Measurements from ENCODE around the gene CIC.

The CIC gene

GRCh38 chr19:42244347-42245220 is 24.5 kb upstream of the CIC start:
- peak; percentile 91 for DNase-seq

DNA sequence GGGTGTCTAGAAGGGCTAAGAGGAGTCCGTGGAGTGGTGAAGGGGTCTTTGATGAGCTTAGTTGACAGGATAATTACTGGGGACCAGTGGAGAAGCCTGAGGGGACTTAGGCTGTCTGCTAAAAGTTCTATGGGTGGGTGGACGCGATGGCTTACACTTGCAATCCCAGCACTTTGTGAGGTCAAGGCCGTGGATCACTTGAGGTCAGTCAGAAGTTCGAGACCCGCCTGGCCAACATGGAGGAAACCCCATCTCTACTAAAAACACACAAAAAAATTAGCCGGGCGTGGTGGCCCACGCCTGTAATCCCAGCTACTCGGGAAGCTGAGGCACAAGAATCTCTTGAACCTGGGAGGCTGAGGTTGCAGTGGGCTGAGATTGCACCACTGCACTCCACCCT is 23.8 kb upstream of the CIC start:
- DNase-seq: no peak

GRCh38 chr19:42246143-42246921 is 22.7 kb upstream of the CIC start:
- peak; percentile 68 for DNase-seq

GRCh38 chr19:42246922-42247639 is 22.0 kb upstream of the CIC start:
- DNase-seq: no peak

DNA sequence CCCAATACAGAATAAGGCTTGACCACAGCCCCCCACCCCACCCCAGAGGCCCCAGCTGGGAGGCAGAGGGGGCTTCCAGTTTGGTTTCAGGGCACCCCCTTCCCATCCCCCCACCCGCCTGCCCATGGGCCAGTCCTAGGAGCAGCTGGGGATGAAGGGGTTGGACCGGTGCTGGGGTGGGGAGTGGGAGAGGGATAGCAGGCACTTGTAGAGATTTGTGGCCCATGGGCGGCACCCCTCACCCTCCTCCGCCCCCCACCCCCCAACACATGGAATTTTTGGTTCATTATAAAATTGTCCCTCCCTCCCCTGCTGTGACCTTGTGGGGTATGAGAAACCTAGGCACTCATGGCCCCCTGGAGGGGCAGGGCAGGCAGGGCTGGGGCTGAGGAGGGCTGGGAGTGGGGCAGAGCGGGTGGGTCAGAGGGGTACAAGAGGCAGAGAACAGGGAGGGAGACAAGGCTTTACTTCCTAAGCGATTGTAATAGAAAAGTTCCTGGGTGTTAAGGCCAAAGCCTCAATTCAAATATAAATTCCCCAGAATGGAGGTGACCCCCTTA is 21.3 kb upstream of the CIC start:
- no peak for DNase-seq

- DNase-seq: no peak
These were observed 20.5 kb upstream of the CIC start for GRCh38 chr19:42248270-42249148.

- no peak for DNase-seq
These were observed 19.8 kb upstream of the CIC start for GRCh38 chr19:42249149-42249750.

DNA sequence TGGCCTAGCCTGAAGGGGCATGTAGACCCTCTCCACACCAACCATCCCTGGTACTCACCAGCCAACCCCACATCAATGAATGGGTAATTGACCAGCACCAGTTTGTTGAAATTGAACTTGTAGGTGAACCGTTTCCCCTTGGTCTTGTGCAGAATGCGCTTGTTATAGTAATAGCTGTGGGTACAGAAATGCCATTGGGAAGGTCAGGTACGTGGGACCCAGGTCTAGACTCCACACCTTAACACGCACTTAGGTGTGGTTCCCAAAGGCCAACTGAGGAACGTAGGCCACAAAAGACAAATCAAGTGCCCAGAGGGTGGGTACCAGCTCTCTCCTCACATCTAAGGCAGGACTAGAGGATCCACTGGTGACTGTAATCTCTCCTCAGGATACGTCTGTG is 19.3 kb upstream of the CIC start:
- no peak for DNase-seq

DNA sequence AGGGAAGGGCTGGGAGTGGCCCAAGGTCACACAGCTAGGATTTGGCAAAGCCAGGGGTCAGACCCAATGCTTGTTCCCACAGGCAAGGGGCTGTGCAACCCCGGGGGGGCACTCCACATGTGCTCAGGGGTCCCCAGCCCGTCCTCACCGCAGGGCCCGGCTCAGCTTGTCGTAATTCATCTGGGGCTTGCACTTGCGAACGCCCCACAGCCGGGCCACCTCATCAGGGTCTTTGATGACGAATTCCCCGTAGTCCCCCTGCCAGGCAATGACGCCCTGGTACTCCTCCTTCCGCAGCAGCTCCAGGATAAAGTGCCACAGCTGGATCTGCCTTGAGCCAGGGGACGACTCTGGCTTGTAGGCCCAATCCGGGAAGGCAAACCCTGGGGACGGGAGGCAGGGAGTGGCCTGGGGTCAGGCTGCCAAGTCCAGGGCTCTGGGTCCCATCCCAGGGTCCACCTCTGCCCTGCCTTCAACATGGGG is 18.8 kb upstream of the CIC start:
- DNase-seq: no peak

DNA sequence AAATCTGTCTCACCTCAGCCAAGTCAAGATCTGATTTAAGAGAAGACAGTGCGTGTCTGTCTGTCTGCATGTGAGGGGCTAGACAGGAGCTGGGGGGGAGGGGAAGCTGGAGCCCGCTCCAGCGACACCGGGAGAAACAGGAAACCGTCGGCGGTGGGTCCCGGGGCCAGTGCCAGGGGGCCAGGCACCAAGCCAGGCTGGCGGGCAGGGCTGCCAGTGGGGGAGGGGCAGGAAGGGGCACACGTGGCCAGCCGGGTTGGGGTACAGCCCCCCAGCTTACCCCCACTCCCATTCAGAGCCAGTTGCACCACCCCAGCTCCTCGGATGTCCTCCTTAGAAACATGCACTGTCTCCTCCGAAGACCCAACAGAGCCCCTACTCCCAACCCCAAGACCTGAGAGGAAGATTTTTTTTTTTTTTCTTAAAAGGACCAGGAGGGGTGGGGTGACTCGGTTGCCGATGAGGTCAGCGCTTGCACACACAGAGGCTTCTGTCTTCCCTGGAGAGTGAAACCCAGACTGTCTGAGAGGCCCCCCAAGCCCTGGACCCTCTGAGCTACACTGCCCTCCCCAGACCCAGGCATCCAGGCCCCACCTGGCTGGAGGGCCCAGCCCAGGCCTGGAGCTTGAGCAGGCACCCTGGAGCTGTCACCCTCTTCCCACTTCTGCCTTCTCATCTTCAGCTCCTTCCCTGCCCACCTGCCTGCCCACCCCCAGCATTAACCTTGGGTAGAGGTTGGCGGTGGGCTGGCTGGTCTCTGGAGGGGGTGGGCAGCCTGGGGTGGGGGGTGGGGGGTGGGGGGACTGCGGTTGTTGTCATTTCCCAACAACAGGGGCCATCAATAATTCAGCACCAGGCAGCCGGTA is 18.2 kb upstream of the CIC start:
- DNase-seq: no peak

DNA sequence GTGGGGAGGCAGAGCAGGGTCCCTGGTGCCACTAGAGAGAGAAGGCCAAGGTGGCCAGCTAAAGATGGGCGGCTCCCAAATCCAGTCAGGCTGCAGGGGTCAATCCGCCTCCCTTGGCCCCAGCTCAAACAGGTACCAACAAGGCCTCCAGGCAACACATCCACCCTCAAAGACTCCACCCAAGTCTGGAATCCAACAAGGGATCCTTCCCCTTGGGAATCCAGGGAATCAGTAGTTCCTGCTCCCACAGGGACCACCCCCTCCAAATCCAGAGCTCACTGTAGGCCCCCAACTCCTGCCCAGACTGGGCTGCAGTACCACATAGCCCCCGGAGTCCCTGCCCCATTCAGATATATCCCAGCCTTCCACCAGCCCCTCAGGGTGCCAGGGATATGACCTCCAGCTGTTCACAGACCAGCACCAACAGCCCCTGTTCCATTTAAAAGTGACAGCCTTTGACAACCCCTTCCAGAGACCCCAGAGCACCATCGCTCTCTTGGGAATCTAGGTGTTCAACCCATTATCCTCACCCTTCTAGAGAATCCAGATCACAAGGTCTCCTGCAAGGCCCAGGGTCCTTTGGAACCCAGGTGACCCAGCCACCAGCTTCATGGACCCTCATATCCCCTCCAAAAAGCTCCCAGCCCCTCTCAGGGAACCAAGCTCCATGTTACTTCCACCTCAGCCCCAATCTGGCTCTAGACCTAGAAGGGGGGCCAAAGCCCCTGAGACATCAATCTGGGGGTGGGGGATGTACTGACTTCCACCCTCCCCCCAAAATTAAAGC is 17.3 kb upstream of the CIC start:
- DNase-seq: no peak

- DNase-seq: no peak
These were observed 16.4 kb upstream of the CIC start for GRCh38 chr19:42252365-42253244.

GRCh38 chr19:42253245-42254088 is 15.6 kb upstream of the CIC start:
- DNase-seq: peak; percentile 40

DNA sequence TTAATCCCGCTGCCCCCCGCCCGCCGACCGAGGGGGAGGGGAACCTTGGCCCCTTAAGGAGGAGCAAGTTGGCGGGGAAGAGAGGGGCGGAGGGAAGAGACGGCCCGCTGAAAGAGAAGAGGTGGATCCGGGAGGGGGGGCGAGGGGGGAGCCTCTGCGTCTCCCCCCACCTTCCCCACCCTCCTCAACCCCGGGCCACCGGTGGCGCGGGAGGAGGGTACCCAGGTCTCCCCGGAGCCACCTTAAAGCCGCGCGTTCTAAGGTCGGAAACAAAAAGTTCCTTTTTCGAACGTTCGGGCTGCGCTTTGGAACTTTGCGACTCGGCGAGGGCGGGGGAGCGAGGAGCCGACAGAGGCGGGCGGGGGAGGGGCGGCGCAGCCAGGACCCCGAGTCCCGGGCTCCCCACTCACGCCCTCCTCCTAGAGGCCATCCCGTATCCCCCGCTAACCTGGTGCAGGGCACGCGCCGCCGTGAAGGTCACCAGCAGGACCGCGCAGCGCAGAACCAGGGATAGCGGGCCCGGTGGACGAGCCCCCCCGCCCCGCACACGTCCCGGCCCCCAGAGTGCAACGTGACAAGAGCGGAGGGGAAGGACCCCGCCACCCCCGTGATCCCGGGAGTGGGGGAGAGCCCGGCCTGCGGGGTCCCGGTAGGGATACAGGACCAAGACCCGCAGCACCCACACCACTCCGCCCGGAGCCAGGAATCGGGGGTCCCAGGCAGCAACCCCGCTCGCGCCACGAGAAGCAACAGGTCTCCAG is 14.8 kb upstream of the CIC start:
- DNase-seq: peak; percentile 23

GRCh38 chr19:42254850-42255765 is 13.9 kb upstream of the CIC start, which contains the start of gene ERF:
Gene ERF (minus strand): TSS chr19:42255128. CDS start chr19:42254999, 129 bp downstream.
- DNase-seq: peak; percentile 78

Data from COR-L47 (cell line).